COR-L47 (cell line): ENCODE results near the gene UTP25.

Source experiments
- DNase-seq: peaks from one replicate; lab custom pipeline; 2025; lab: John Stamatoyannopoulos, UW

The UTP25 gene

DNA sequence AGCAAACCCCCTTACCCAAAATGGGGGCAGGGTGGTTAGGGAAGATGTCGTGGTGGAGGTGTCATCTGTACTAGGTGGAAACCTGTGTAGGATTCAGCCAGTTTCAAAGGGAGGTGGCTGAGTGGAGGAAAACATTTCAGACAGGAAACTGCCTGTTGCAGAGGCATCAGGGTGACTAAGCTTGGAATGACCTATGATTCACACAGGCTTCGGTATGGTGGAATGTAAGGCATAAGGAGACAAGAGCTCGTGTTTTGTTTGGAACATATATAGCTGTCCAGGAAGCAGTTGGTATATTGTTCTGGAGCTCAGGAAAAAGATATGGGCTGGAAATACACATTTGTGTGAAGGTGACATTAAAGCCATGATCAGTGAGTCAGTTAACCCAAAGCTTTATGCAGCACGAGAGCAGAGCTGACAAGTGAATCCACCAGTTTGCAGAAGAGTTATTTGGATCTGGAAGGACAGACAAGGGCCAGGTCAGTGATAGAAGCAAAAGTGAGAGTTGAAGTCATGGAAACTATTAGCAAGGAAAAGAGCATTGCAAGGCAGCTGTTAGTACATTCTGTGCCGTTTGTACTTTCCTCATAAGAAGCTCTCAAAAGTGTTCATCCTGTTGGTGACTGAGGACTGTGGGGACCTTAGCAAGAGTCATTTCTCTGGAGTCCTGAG lies 12.2 kb downstream of the UTP25 start:
- DNase-seq = no peak

- DNase-seq = no peak
Measured at GRCh38 chr1:209840611-209841010, 12.8 kb downstream of the UTP25 start.

- DNase-seq = no peak
Measured at GRCh38 chr1:209844695-209845407, 17.1 kb downstream of the UTP25 start.

GRCh38 chr1:209845408-209845725 lies 17.6 kb downstream of the UTP25 start:
- DNase-seq = no peak

DNA sequence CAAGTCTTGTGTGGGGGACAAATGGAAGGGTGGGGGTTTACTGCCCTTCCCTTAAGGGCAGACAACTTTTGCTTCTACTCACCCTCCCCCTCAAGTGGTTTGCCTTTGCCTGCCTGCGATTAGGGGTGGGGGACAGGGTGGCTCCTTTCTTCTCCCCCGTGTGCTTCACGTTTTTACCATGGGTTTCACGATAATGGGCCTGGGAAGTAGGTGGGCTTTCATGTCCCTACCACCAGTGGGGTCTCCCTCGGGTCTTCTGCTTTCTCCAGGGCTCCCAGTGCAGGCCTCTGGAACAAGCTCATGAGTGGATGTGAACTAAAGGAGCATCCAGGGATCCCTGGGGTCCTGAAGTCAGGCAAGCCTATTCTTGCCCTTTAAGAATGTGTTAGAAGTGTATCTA lies 21.6 kb downstream of the UTP25 start:
- no peak for DNase-seq

- peak; percentile 27 for DNase-seq
Measured at GRCh38 chr1:209850342-209850979, 22.7 kb downstream of the UTP25 start.

DNA sequence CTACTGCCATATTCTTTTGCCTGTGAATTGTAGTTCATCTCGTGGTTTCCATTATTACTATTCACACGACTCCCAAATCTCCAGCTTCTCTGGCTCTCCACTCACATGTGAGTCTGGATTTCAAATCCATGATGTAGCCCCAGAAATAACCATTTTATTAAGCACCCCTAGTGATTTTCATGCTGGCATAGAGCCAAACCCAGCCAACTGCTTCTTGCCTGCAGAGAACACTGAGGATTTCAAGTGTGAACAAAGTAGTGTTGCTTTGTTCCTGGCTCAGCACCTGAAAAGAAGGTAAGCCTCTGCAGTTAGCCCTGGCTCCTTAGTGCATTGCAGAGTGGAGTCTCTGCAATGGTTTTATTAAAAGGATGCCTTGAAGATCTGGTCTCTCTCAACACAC lies 25.9 kb downstream of the UTP25 start:
- DNase-seq = no peak

- no peak for DNase-seq
Measured at GRCh38 chr1:209854196-209854595, 26.4 kb downstream of the UTP25 start.

DNA sequence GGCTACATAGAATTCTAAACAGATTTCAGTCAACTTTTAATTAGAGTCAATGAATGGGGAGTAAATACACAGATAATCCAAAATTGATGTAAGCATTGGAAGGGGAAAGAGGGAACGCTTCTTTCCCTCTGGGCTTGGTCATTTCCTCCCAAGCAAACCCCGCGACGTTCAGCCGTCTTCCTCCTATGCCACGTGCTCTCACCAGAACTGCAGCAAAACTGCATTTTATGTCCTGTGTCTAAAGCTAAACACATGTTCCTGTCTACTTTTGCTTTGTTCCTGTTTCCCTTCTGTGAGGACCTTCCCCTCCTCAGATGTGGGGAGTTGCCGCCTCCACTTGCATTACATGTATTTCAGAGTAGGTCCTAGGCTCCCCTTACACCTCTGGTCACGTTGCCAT lies 27.2 kb downstream of the UTP25 start:
- no peak for DNase-seq

DNA sequence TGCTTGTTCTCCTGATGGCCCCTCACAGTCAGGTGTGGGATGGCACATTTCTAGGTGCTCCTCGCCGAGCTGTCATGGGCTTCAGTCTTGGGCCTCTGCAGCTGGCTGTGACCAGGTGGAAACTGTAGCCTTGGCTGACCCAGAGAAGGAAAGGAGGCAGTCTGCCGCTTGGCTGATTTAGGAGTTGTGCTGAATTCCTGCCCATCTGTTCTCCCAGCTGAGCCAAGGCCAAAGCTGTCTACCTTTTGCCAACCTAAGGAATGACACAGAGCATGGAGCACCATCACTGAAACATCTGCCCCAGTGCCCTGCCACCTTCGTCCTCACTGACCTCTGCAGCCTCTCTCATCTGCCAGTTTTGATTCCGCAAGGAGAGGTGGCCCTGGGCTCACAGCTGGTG lies 27.9 kb downstream of the UTP25 start:
- no peak for DNase-seq

GRCh38 chr1:209858561-209859103 lies 30.9 kb downstream of the UTP25 start:
- DNase-seq = no peak

DNA sequence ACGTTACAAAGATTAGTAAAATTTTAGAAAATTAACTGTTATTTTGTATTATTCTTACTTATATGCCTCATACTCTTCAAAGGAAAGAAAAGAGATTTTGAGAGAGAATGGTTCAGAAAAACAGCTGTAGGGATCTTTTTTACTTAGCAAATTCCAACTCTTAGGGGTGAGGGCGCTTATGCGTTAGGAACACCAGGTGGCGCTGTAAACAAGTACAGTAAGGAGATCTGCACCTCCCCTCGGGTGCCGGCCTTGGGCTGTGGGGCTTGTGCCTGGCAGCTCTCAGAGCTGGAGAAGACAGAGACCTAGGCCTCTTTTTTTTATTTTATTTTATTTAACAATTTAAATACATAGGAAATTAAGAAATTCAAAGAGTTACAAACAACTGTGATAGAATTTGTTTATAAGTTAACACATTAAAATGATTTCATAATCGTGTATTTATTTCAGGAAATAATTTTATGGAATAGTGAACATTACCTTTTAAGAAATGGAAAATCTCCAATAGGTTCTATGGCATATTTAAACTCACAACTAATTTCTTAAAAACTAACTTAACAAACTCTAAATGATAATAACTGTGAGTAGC lies 32.6 kb downstream of the UTP25 start:
- peak; percentile 79 for DNase-seq

GRCh38 chr1:209861242-209861641 lies 33.5 kb downstream of the UTP25 start:
- no peak for DNase-seq

GRCh38 chr1:209862391-209863356 lies 34.9 kb downstream of the UTP25 start:
- no peak for DNase-seq

- no peak for DNase-seq
Measured at GRCh38 chr1:209863766-209864485, 36.2 kb downstream of the UTP25 start.

DNA sequence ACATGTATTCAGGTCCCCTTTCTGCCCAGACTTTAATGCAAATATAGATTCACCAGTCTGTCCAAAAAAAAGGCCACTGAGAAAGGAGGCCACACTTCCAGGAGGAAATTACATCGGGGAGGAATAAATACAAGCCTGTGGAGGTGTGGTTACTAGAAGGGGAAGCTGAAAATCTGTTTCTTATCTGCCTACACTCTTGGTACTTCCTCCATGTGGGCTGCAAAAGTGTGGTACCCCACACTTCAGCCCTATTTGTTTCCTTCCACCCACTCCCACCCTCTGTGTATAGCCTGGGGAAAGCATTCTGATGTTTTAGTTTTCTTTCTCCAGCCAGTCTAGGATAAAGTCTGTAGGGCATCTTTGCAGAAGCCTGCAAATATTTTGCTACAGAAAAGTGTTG lies 38.4 kb downstream of the UTP25 start:
- no peak for DNase-seq

DNA sequence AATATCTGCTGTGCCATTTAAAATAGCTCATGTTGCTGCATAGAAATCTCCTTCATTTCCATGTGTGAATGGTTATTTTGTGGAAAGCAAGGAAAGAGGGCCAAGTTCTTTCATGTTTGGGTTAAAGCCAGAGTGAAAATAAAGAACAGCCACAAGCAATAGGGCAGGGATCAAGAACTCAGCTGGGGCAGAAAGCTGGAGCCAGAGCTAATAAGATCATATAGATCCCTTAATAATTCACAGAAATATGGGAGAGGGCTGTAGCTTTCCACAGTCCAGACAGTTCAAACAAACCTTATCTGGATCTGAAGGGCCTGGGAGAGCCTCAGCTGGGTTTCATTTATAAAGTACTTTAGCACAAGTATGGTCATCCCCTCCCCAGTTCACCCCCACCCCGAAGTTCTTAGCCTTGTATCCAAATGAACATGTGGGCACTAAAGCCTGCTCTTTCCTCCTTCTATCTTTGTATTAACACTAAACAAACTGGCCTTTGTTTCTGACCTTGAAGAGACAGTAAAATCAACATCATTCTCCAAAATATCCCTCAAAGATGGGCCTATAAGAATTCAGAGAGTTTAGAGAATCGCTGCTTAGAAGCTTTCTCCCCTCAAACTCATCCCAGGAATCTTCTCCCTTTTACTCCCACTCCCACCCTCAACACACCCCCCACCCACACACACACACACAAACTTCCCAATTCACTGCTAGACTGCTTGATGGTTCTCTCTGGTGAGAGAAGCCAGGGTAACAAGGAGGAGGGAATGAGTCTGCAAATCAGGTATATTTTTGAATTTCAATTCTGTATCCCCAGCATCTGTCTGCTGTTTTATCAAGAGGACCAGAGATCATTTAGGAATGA lies 41.7 kb downstream of the UTP25 start:
- no peak for DNase-seq

DNA sequence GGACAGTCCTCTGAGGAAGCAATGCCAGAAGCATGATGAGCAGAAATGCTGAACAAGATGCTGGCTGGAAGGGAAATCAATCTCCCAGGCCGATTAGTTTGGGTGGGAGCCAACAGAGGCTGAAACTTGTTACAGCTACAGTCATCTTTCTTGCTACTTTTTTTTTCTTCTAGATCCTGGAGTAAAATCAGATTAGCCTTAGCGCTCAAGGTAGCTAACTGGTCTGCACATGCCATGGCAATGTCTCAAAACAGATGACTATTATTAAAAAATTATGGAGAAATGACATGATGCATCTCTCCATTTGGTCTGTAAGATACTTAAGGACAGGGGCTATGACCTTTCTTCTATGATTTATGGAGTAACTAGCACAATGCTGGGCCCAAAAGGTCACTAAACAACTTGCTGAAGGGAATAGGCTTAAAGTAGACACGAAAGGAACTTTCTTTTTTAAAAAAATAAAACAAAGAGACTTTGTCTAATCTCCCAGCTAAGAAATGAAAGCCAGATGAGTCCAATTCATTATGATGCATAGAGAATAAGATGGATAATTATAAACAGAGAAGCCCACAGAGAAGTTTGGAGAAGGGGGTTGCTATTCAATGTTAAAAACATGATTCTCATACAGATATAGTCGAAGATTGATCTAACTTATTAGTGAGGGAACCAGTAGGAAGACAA lies 42.5 kb downstream of the UTP25 start:
- DNase-seq = no peak

GRCh38 chr1:209871006-209871405 lies 43.2 kb downstream of the UTP25 start:
- no peak for DNase-seq
